ENCODE measurements around the gene RASGRP4.

Gene RASGRP4

DNA sequence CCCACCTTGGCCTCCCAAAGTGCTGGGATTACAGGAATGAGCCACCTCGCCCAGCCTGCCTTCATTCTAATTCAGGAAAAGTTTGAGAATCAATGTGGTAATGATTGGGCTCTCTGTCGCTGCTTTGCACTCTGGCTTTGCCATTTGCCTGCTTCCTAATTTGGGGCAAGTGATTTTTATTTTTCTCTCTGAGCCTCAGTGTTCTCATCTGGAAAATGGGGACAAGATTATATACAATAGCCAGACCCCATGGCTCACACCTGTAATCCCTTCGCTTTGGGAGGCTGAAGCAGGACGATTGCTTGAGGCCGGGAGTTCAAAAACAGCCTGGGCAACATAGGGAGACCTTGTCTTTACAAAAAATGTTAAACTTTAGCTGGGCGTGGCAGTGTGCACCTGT, 11.3 kb upstream of the RASGRP4 start:
- no peak for DNase-seq (ENCODE audit: extremely low read depth, insufficient read length)
- H3K36me3 ChIP-seq (ENCODE audit: control insufficient read depth, insufficient read depth, low read length), result no peaks in the 10 kb centered on the region
- H3K27me3 ChIP-seq (replicated peaks; ENCODE audit: control insufficient read depth, insufficient read depth, low read length), result peaks cover 1% of the 10 kb centered on the region; the same call in 1 of the 2 replicates
- no peak overlapping the region for H3K4me3 ChIP-seq (replicated peaks; ENCODE audit: low read depth, low read length)
- TF ChIP-seq, protein P1, sequence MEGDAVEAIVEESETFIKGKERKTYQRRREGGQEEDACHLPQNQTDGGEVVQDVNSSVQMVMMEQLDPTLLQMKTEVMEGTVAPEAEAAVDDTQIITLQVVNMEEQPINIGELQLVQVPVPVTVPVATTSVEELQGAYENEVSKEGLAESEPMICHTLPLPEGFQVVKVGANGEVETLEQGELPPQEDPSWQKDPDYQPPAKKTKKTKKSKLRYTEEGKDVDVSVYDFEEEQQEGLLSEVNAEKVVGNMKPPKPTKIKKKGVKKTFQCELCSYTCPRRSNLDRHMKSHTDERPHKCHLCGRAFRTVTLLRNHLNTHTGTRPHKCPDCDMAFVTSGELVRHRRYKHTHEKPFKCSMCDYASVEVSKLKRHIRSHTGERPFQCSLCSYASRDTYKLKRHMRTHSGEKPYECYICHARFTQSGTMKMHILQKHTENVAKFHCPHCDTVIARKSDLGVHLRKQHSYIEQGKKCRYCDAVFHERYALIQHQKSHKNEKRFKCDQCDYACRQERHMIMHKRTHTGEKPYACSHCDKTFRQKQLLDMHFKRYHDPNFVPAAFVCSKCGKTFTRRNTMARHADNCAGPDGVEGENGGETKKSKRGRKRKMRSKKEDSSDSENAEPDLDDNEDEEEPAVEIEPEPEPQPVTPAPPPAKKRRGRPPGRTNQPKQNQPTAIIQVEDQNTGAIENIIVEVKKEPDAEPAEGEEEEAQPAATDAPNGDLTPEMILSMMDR (IDR thresholded peaks at IDR 0.05; ENCODE audit: insufficient read depth, low read length, poor library complexity, severe bottlenecking), result no peak

DNA sequence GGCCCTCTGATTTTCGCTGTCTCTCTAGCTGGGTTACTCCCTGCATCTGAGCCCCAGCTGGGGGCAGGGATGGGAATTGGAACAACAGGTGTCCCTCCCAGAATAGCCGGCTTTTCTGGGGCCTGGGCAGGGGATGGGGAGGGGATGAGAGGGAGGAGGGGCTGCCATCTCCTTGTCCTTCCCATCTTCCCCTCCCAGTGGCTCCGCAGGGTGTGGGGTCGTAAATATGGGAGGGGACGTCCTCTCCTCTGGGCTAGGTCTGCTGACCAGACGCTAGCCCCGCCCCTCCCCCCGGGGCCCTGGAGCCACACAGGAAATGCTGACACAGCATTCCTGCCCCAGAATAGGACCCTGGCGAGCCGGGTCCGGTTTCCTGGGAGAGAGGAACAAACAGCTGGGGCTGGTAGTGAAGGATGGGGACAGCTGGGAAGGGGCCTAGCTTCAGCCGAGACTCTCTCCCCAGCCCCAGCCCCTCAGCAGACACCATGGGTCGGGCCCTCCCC, 8.6 kb upstream of the RASGRP4 start:
- peaks cover 1% of the 10 kb centered on the region; the same call in 1 of the 2 replicates for H3K27me3 ChIP-seq (replicated peaks; ENCODE audit: control insufficient read depth, insufficient read depth, low read length)
- no peak overlapping the region for H3K4me3 ChIP-seq (replicated peaks; ENCODE audit: low read depth, low read length)
- no peaks in the 10 kb centered on the region for H3K36me3 ChIP-seq (ENCODE audit: control insufficient read depth, insufficient read depth, low read length)
- DNase-seq (ENCODE audit: extremely low read depth, insufficient read length), result no peak
- TF ChIP-seq, protein P1 (IDR thresholded peaks at IDR 0.05; ENCODE audit: insufficient read depth, low read length, poor library complexity, severe bottlenecking), result no peak

DNA sequence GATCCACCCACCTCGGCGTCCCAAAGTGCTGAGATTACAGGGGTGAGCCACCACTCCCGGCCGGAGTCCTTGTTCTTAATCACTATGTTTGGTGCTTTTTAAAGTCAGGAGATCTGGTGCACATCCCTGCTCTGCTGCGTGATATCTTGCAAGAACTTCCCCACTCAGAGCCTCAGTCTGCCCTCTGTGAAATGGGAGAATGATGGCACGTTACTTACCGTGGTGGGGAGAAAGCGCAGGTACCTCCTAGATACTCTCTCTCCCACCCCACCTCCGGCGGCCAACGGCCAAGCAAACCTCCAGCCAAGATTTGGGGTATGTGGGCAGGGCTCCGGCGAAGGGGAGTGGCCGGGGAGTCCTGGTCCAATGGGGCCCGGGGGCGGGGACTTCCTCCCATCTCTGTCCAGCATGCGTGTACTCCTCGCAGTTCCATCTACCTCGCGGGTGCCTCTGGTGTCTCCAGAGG, 7.3 kb upstream of the RASGRP4 start, which contains the start of gene RYR1:
TSS of gene RYR1 (plus strand) at position 424 of the 466 bp plus-strand sequence. CDS start 139 bp downstream, outside the sequence.
- no peak within 1 kb of the TSS for H3K4me3 ChIP-seq (replicated peaks; ENCODE audit: low read depth, low read length)
- H3K36me3 ChIP-seq (ENCODE audit: control insufficient read depth, insufficient read depth, low read length), result no peaks in the 10 kb centered on the region
- peak; percentile 61 for DNase-seq (ENCODE audit: extremely low read depth, insufficient read length)

DNA sequence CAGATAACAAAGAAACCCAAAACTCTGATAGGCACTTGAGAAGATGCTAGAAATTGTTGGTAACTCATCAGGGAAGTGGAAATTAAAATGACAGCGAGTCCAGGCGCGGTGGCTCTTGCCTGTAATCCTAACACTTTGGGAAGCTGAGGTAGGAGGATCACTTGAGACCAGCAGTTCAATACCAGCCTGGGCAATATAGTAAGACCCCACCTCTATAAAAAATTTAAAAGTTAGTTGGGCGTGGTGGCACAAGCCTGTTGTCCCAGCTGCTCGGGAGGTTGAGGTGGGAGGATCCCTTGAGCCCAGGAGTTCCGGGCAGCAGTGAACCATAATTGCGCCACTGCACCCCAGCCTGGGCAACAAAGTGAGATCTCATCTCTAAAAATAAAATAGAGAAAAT, 4.9 kb upstream of the RASGRP4 start:
- H3K4me3 ChIP-seq (replicated peaks; ENCODE audit: low read depth, low read length), result no peak overlapping the region
- H3K27me3 ChIP-seq (replicated peaks; ENCODE audit: control insufficient read depth, insufficient read depth, low read length), result peaks cover 1% of the 10 kb centered on the region; the same call in 1 of the 2 replicates
- H3K36me3 ChIP-seq (ENCODE audit: control insufficient read depth, insufficient read depth, low read length), result no peaks in the 10 kb centered on the region
- DNase-seq (ENCODE audit: extremely low read depth, insufficient read length), result no peak
- TF ChIP-seq, protein P1 (IDR thresholded peaks at IDR 0.05; ENCODE audit: insufficient read depth, low read length, poor library complexity, severe bottlenecking), result no peak

More for the DNA sequence above, 7.3 kb upstream of the RASGRP4 start, which contains the start of gene RYR1:
- TF ChIP-seq, protein P1 (IDR thresholded peaks at IDR 0.05; ENCODE audit: insufficient read depth, low read length, poor library complexity, severe bottlenecking), result no peak
- peaks cover 1% of the 10 kb centered on the region; the same call in 1 of the 2 replicates for H3K27me3 ChIP-seq (replicated peaks; ENCODE audit: control insufficient read depth, insufficient read depth, low read length)

DNA sequence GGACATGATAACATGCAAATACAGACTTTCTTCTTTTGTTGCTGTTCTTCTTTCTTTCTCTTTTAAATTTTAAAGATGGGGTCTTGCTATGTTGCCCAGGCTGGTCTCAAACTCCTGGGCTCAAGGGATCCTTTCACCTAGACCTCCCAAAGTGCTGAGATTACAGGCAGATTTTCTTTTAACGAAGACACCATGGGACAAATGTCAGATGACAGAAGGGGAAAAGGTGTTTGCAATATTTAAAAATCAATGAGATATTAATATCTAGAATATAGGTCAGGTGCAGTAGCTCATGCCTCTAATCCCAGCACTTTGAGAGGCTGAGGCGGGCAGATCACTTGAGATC, 3.8 kb upstream of the RASGRP4 start:
- no peak for DNase-seq (ENCODE audit: extremely low read depth, insufficient read length)
- no peaks in the 10 kb centered on the region for H3K36me3 ChIP-seq (ENCODE audit: control insufficient read depth, insufficient read depth, low read length)
- TF ChIP-seq, protein P1 (IDR thresholded peaks at IDR 0.05; ENCODE audit: insufficient read depth, low read length, poor library complexity, severe bottlenecking), result no peak
- H3K4me3 ChIP-seq (replicated peaks; ENCODE audit: low read depth, low read length), result no peak overlapping the region
- peaks cover 1% of the 10 kb centered on the region; the same call in 1 of the 2 replicates for H3K27me3 ChIP-seq (replicated peaks; ENCODE audit: control insufficient read depth, insufficient read depth, low read length)
